ENCODE results near the gene GPR55.

Gene GPR55

GRCh38 chr2:230865766-230866755 is 59.0 kb downstream of the GPR55 start:
- in situ Hi-C loops (cut with HindIII; ENCODE audit: low pct_ligation_motif_present, low sequenced_read_pairs): no loop called here
- Histone ChIP-seq H3K36me3 (replicated peaks) (no peaks in the 10 kb centered on the region), H3K4me3 (ENCODE audit: low read depth, low read length) (peak overlapping the region; percentile 72), H3K27ac (no peak overlapping the region), H3K27me3 (replicated peaks) (peaks cover 5% of the 10 kb centered on the region)
- peak; percentile 49 for TF ChIP-seq CTCF (IDR thresholded peaks at IDR 0.05; ENCODE audit: low read depth, low read length, missing control alignments)
- DNase-seq: no peak

GRCh38 chr2:230865307-230865765 is 59.7 kb downstream of the GPR55 start:
- Histone ChIP-seq H3K27me3 (replicated peaks) (peaks cover 5% of the 10 kb centered on the region), H3K36me3 (replicated peaks) (no peaks in the 10 kb centered on the region), H3K4me3 (ENCODE audit: low read depth, low read length) (peak overlapping the region; percentile 72), H3K27ac (no peak overlapping the region)
- in situ Hi-C loops (cut with HindIII; ENCODE audit: low pct_ligation_motif_present, low sequenced_read_pairs): no loop called here
- no peak for DNase-seq
- no peak for TF ChIP-seq CTCF (IDR thresholded peaks at IDR 0.05; ENCODE audit: low read depth, low read length, missing control alignments)

GRCh38 chr2:230864605-230865306 is 60.3 kb downstream of the GPR55 start, which contains the start of gene ITM2C:
ITM2C (plus strand) TSS chr2:230864942; CDS start chr2:230865026, 84 bp downstream.
- no peaks in the 10 kb centered on the region for H3K36me3 ChIP-seq (replicated peaks)
- no peak within 1 kb of the TSS for H3K27ac ChIP-seq

GRCh38 chr2:230864122-230864604 is 60.9 kb downstream of the GPR55 start:
- Histone ChIP-seq H3K36me3 (replicated peaks) (no peaks in the 10 kb centered on the region), H3K27ac (no peak overlapping the region), H3K27me3 (replicated peaks) (peaks cover 5% of the 10 kb centered on the region), H3K4me3 (ENCODE audit: low read depth, low read length) (peak overlapping the region; percentile 72)
- TF ChIP-seq CTCF (IDR thresholded peaks at IDR 0.05; ENCODE audit: low read depth, low read length, missing control alignments): no peak
- in situ Hi-C loops (cut with HindIII; ENCODE audit: low pct_ligation_motif_present, low sequenced_read_pairs): no loop called here
- DNase-seq: no peak

More at GRCh38 chr2:230864605-230865306, 60.3 kb downstream of the GPR55 start, which contains the start of gene ITM2C:
- in situ Hi-C loops (cut with HindIII; ENCODE audit: low pct_ligation_motif_present, low sequenced_read_pairs): no loop called here
- DNase-seq: peak; percentile 33
- H3K27me3 ChIP-seq (replicated peaks): peaks cover 5% of the 10 kb centered on the region
- TF ChIP-seq CTCF (IDR thresholded peaks at IDR 0.05; ENCODE audit: low read depth, low read length, missing control alignments): peak; percentile 33
- H3K4me3 ChIP-seq (ENCODE audit: low read depth, low read length): peak within 1 kb of the TSS; percentile 72

- peaks cover 5% of the 10 kb centered on the region for H3K27me3 ChIP-seq (replicated peaks)
These were observed 61.5 kb downstream of the GPR55 start for GRCh38 chr2:230863442-230864121.

More at GRCh38 chr2:230863442-230864121, 61.5 kb downstream of the GPR55 start:
- in situ Hi-C loops (cut with HindIII; ENCODE audit: low pct_ligation_motif_present, low sequenced_read_pairs): no loop called here
- Histone ChIP-seq H3K4me3 (ENCODE audit: low read depth, low read length) (no peak overlapping the region), H3K36me3 (replicated peaks) (no peaks in the 10 kb centered on the region), H3K27ac (no peak overlapping the region)
- no peak for TF ChIP-seq CTCF (IDR thresholded peaks at IDR 0.05; ENCODE audit: low read depth, low read length, missing control alignments)
- no peak for DNase-seq

All from brain microvascular endothelial cell (primary cell).